K562 (cell line): ENCODE measurements around the gene LLCFC1. TPM values are rescaled to one million over a fixed set of nuclear protein-coding genes. Genes with fewer than 3 reads are reported as not detected.
A peak's percentile ranks its signal among the peaks of the same experiment; 100 is the strongest.

Experiments used
- CBX2 ChIP-seq: fragments of 200-600 bp; sonication (generic); IDR thresholded peaks from one replicate; pipeline ENCODE4 v1.6.1; 2012; ENCODE audit warnings: mild to moderate bottlenecking, low read length, inconsistent platforms; ENCODE audit not compliant: insufficient read depth, poor library complexity, severe bottlenecking
- CREB5 ChIP-seq: fragments of 250-450 bp; sonication (Bioruptor Pico); IDR thresholded peaks from 2 replicates; pipeline ENCODE4 v1.5.0; 2020; ENCODE audit warnings: mild to moderate bottlenecking
- KDM5B ChIP-seq: fragments of 200-600 bp; sonication (generic); IDR thresholded peaks from 2 replicates; pipeline ENCODE4 v1.6.1; 2012; ENCODE audit warnings: low read depth, mild to moderate bottlenecking, moderate library complexity, low read length, control low read depth, inconsistent platforms; ENCODE audit not compliant: insufficient replicate concordance
- MAFK ChIP-seq: IDR thresholded peaks from 2 replicates; pipeline ENCODE4 v1.6.1; 2011; ENCODE audit warnings: low read length, improper control_type of control experiment
- REST ChIP-seq, 2 experiments: fragments of 450-650 bp; formaldehyde crosslinking in 1 of 2; IDR thresholded peaks; 2 replicates each; pipeline versions ENCODE4 v1.4.0 to v1.6.1; 2014 to 2020; ENCODE audit warnings: mild to moderate bottlenecking in 2 of 2, borderline replicate concordance in 1 of 2, low read depth in 1 of 2
- RFX1 ChIP-seq: fragments of 450-650 bp; IDR thresholded peaks from 2 replicates; pipeline ENCODE4 v1.6.1; 2016; ENCODE audit warnings: mild to moderate bottlenecking, moderate library complexity
- SRSF9 ChIP-seq: fragments of 200-400 bp; formaldehyde crosslinking; IDR thresholded peaks from 2 replicates; pipeline ENCODE4 v1.6.1; 2017; ENCODE audit warnings: low read depth, low read length, borderline replicate concordance
- WHSC1 ChIP-seq: IDR thresholded peaks from one replicate; pipeline ENCODE4 v1.6.1; 2012; ENCODE audit warnings: low read length, control low read depth, inconsistent platforms
- XRCC4 ChIP-seq: IDR thresholded peaks from one replicate; pipeline ENCODE4 v1.6.1; 2011; ENCODE audit not compliant: insufficient read depth, insufficient read length; ENCODE audit errors: extremely low read depth
- ZNF282 ChIP-seq: sonication (generic); formaldehyde crosslinking; IDR thresholded peaks from 2 replicates; pipeline ENCODE4 v1.8.1; 2023; ENCODE audit warnings: missing genetic modification reagents
- ZNF766 ChIP-seq: fragments of 200-800 bp; sonication (Bioruptor generic); conservative IDR thresholded peaks from 2 replicates; pipeline ENCODE4 v1.6.1; 2016; ENCODE audit warnings: missing genetic modification characterization, missing compliant biosample characterization
- ZNF785 ChIP-seq: fragments of 250-450 bp; sonication (Bioruptor Pico); IDR thresholded peaks from 2 replicates; pipeline ENCODE4 v1.4.0; 2020; ENCODE audit warnings: mild to moderate bottlenecking
- ZNF830 ChIP-seq: fragments of 250-450 bp; sonication (Bioruptor Pico); IDR thresholded peaks from 2 replicates; pipeline ENCODE4 v1.5.0; 2021; ENCODE audit warnings: mild to moderate bottlenecking
- polyA plus RNA-seq, 8 experiments: library from polyadenylated mRNA; depleted of rRNA in 4 of 8; stranded (reverse) in 5 of 8; unstranded in 3 of 8; fragments of >200 nt; fragmentation: Nextera tagmentation in 2 of 8; fragmentation: Illumina TruSeq in 1 of 8; extraction: Ambion mirVana in 2 of 8; extraction: Trizol in 1 of 8; gene quantifications; 2 replicates each; pipeline versions ENCODE4 v1.2.1 to v1.2.3, GENCODE V29; 2011 to 2014; ENCODE audit warnings: inconsistent platforms in 1 of 8, missing spikeins in 1 of 8
- total RNA-seq, 7 experiments: library from RNA; depleted of rRNA in 6 of 7; stranded (reverse); fragments of >200 nt in 6 of 7; fragmentation: Illumina TruSeq in 2 of 7; extraction: Trizol in 2 of 7; gene quantifications; 2 replicates each; pipeline versions ENCODE4 v1.2.1 to v1.2.3, GENCODE V29; 2011 to 2021; ENCODE audit warnings: low replicate concordance in 1 of 7
- TF ChIP-seq, protein P1 (sequence below): IDR thresholded peaks from 2 replicates; pipeline ENCODE4 v1.6.1; 2014; ENCODE audit warnings: antibody characterized with exemption
- TF ChIP-seq, protein P2 (sequence below): fragments of 450-650 bp; IDR thresholded peaks from 2 replicates; pipeline ENCODE4 v1.6.1; 2016; ENCODE audit warnings: borderline replicate concordance

Gene LLCFC1
- total and polyA plus RNA-seq, 9 of the 15 experiments (the other 6 are each of a cell fraction or from before 2014, with no cell fraction given), result not detected

DNA sequence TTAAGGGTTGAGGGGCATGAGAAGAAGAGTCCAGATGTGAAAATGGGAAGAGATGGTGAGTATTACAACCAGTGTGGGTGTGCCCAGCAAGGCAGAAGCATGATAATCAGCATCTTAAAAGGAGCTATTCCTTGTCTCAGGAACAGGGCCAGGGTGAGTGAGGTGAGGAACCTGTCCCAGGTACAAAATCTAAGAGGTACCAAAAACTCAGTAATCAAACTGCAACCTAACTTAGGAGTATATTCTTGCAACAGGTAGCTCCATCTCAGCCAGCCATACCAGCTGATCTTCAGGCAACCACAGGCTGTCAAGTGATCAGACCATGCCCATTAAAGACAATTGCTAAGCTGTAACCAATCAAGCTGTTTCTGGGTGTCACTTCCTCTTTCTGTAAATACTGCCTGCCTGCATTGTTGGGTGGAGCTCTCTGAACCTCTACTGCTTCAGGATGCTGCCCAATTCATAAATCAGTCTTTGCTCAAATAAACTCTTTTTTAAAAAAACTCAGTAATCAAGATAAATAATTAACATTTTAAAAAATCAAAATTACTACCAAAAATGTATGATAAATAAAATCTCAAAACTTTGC lies 15.5 kb downstream of the LLCFC1 start (continued):
- TF ChIP-seq RFX1 (no peak), XRCC4 (no peak), ZNF282 (CRISPR knock-in tag) (no peak), REST (IDR thresholded peaks at IDR 0.05; ENCODE audit: borderline replicate concordance) (no peak), REST (CRISPR knock-in tag; IDR thresholded peaks at IDR 0.05; ENCODE audit: low read depth) (no peak), ZNF766 (peak; percentile 93), CREB5 (no peak), WHSC1 (no peak), ZNF785 (CRISPR knock-in tag) (no peak), MAFK (0 out of 2 replicates have a peak, but pooled peaks have one; percentile 15), SRSF9 (no peak), KDM5B (no peak), CBX2 (no peak), ZNF830 (CRISPR knock-in tag) (no peak)
- TF ChIP-seq, protein P1, sequence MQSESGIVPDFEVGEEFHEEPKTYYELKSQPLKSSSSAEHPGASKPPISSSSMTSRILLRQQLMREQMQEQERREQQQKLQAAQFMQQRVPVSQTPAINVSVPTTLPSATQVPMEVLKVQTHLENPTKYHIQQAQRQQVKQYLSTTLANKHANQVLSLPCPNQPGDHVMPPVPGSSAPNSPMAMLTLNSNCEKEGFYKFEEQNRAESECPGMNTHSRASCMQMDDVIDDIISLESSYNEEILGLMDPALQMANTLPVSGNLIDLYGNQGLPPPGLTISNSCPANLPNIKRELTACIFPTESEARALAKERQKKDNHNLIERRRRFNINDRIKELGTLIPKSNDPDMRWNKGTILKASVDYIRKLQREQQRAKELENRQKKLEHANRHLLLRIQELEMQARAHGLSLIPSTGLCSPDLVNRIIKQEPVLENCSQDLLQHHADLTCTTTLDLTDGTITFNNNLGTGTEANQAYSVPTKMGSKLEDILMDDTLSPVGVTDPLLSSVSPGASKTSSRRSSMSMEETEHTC, result 0 out of 2 replicates have a peak, but pooled peaks have one; percentile 16
- TF ChIP-seq, protein P2, sequence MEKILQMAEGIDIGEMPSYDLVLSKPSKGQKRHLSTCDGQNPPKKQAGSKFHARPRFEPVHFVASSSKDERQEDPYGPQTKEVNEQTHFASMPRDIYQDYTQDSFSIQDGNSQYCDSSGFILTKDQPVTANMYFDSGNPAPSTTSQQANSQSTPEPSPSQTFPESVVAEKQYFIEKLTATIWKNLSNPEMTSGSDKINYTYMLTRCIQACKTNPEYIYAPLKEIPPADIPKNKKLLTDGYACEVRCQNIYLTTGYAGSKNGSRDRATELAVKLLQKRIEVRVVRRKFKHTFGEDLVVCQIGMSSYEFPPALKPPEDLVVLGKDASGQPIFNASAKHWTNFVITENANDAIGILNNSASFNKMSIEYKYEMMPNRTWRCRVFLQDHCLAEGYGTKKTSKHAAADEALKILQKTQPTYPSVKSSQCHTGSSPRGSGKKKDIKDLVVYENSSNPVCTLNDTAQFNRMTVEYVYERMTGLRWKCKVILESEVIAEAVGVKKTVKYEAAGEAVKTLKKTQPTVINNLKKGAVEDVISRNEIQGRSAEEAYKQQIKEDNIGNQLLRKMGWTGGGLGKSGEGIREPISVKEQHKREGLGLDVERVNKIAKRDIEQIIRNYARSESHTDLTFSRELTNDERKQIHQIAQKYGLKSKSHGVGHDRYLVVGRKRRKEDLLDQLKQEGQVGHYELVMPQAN, result no peak
